Cortex of kidney (tissue), 1 donor: ENCODE results near the gene MAP3K9.

Source experiments
- DNase-seq: peaks from one replicate; lab custom pipeline; 2025; lab: John Stamatoyannopoulos, UW

MAP3K9 gene

GRCh38 chr14:70699646-70700045, 109.7 kb downstream of the MAP3K9 start:
- DNase-seq, result no peak

GRCh38 chr14:70698288-70698687, 111.0 kb downstream of the MAP3K9 start:
- no peak for DNase-seq

- no peak for DNase-seq
Observed at GRCh38 chr14:70697701-70698100, 111.6 kb downstream of the MAP3K9 start.

- DNase-seq, result no peak
Observed at GRCh38 chr14:70696026-70696425, 113.3 kb downstream of the MAP3K9 start.

- DNase-seq, result no peak
Observed at GRCh38 chr14:70692210-70692609, 117.1 kb downstream of the MAP3K9 start.

- no peak for DNase-seq
Observed at GRCh38 chr14:70685474-70686197, 123.7 kb downstream of the MAP3K9 start.

GRCh38 chr14:70683983-70684382, 125.3 kb downstream of the MAP3K9 start:
- DNase-seq, result no peak

- DNase-seq, result no peak
Observed at GRCh38 chr14:70680748-70681147, 128.6 kb downstream of the MAP3K9 start.

GRCh38 chr14:70677341-70677740, 132.0 kb downstream of the MAP3K9 start:
- DNase-seq, result no peak
